Hepatocyte (in vitro differentiated cells): Measurements from ENCODE around the gene RALB.

Experiments used
- CTCF ChIP-seq: fragments of 200-600 bp; sonication (generic); IDR thresholded peaks from 2 replicates; pipeline ENCODE4 v1.5.1; 2016; ENCODE audit warnings: antibody characterized with exemption, mild to moderate bottlenecking; ENCODE audit not compliant: poor library complexity
- EZH2 ChIP-seq: fragments of 200-600 bp; sonication (generic); IDR thresholded peaks from 2 replicates; pipeline ENCODE4 v1.6.1; 2016; ENCODE audit warnings: antibody characterized with exemption, mild to moderate bottlenecking, borderline replicate concordance
- EZH2phosphoT487 ChIP-seq: fragments of 200-600 bp; sonication (generic); IDR thresholded peaks from one replicate; pipeline ENCODE4 v1.6.1; 2018; ENCODE audit warnings: antibody characterized with exemption, mild to moderate bottlenecking, low read depth, moderate library complexity; ENCODE audit not compliant: unreplicated experiment, severe bottlenecking

- TF ChIP-seq CTCF, result no peak
- TF ChIP-seq EZH2phosphoT487, result no peak
- no peak for TF ChIP-seq EZH2
Measured at GRCh38 chr2:120288016-120288373, 35.3 kb downstream of the RALB start.
